Neural progenitor cell (in vitro differentiated cells): ENCODE measurements around the gene ZNF324B. TPM values are rescaled to one million over a fixed set of nuclear protein-coding genes. Genes with fewer than 3 reads are reported as not detected.
"Not testable (repeated sequence)": the region's sequence is repeated elsewhere in the genome, so short reads cannot be mapped to it uniquely, and the experiment has no call there.

Experiments used
- DNase-seq: peaks from one replicate; pipeline ENCODE4 v3.0.0-alpha.2; 2016; ENCODE audit warnings: low spot score
- H2AFZ ChIP-seq: fragments of 200-600 bp; sonication (generic); replicated peaks from 2 replicates; pipeline ENCODE4 v1.6.1; 2016; ENCODE audit warnings: antibody characterized with exemption
- H3F3A ChIP-seq: fragments of 200-600 bp; sonication (generic); 2 replicates; pipeline ENCODE4 v1.6.1; 2016; ENCODE audit warnings: antibody characterized with exemption, low read depth
- H3K27ac ChIP-seq: fragments of 200-600 bp; sonication (generic); 2 replicates; pipeline ENCODE4 v1.5.1; 2016; ENCODE audit warnings: mild to moderate bottlenecking
- H3K27me3 ChIP-seq: fragments of 200-600 bp; sonication (generic); 2 replicates; pipeline ENCODE4 v1.6.1; 2016; ENCODE audit warnings: mild to moderate bottlenecking, moderate library complexity
- H3K36me3 ChIP-seq: fragments of 200-600 bp; sonication (generic); 2 replicates; pipeline ENCODE4 v1.5.1; 2016
- H3K4me1 ChIP-seq: fragments of 200-600 bp; sonication (generic); 2 replicates; pipeline ENCODE4 v1.6.1; 2016; ENCODE audit warnings: mixed run types
- H3K4me2 ChIP-seq: fragments of 200-600 bp; sonication (generic); 2 replicates; pipeline ENCODE4 v1.6.1; 2016
- H3K4me3 ChIP-seq: fragments of 200-600 bp; sonication (generic); 2 replicates; pipeline ENCODE4 v1.5.1; 2016
- H3K79me2 ChIP-seq: fragments of 200-600 bp; sonication (generic); 2 replicates; pipeline ENCODE4 v1.6.1; 2016; ENCODE audit warnings: low read depth
- H3K9ac ChIP-seq: fragments of 200-600 bp; sonication (generic); 2 replicates; pipeline ENCODE4 v1.6.1; 2016
- H3K9me3 ChIP-seq: fragments of 200-600 bp; sonication (generic); 2 replicates; pipeline ENCODE4 v1.5.1; 2016; ENCODE audit warnings: low read depth
- H4K20me1 ChIP-seq: fragments of 200-600 bp; sonication (generic); 2 replicates; pipeline ENCODE4 v1.6.1; 2016; ENCODE audit warnings: low read depth
- H3K27ac Mint-ChIP-seq: 3 replicates; pipeline ENCODE4 v1.8.0; 2021; ENCODE audit warnings: mixed read lengths
- H3K27me3 Mint-ChIP-seq: 2 replicates; pipeline ENCODE4 v1.8.0; 2022; ENCODE audit warnings: low read depth, mild to moderate bottlenecking, inconsistent platforms, moderate library complexity, mixed read lengths; ENCODE audit not compliant: insufficient read depth
- H3K36me3 Mint-ChIP-seq: 3 replicates; pipeline ENCODE4 v1.8.0; 2021; ENCODE audit warnings: mixed read lengths
- H3K4me1 Mint-ChIP-seq: 3 replicates; pipeline ENCODE4 v1.8.0; 2021; ENCODE audit warnings: mixed read lengths
- H3K4me3 Mint-ChIP-seq: 3 replicates; pipeline ENCODE4 v1.8.0; 2021; ENCODE audit warnings: mild to moderate bottlenecking, moderate library complexity, mixed read lengths
- H3K9me3 Mint-ChIP-seq: 3 replicates; pipeline ENCODE4 v1.8.0; 2020; ENCODE audit warnings: mixed read lengths
- CTCF ChIP-seq: fragments of 200-600 bp; sonication (generic); IDR thresholded peaks from 2 replicates; pipeline ENCODE4 v1.5.1; 2017; ENCODE audit warnings: antibody characterized with exemption, mild to moderate bottlenecking
- EZH2 ChIP-seq: fragments of 200-600 bp; sonication (generic); IDR thresholded peaks from 2 replicates; pipeline ENCODE4 v1.6.1; 2017; ENCODE audit warnings: antibody characterized with exemption, mild to moderate bottlenecking, moderate library complexity
- EZH2phosphoT487 ChIP-seq: fragments of 200-600 bp; sonication (generic); IDR thresholded peaks from 2 replicates; pipeline ENCODE4 v1.6.1; 2017; ENCODE audit warnings: antibody characterized with exemption
- total RNA-seq: library from RNA; depleted of rRNA; stranded (reverse); fragments of >200 nt; gene quantifications from 2 replicates; pipeline ENCODE4 v1.2.3, GENCODE V29; 2015; ENCODE audit warnings: low replicate concordance

Gene ZNF324B
- 3.2 TPM in 2 replicates for total RNA-seq

GRCh38 chr19:58451358-58452101 lies at the start of gene ZNF324B:
TSS of gene ZNF324B (plus strand) at chr19:58451622. CDS start at chr19:58453702, 2,080 bp downstream.
- Histone ChIP-seq H3K79me2 (no peaks in the 10 kb centered on the region), H3K4me2 (peak within 1 kb of the TSS; percentile 85), H3K9me3 (peaks cover 4% of the 10 kb centered on the region), H3K36me3 (no peaks in the 10 kb centered on the region), H3F3A (no peaks in the 10 kb centered on the region), H3K9ac (no peak within 1 kb of the TSS), H3K4me3 (peak within 1 kb of the TSS; percentile 83), H3K27ac (no peak within 1 kb of the TSS), H3K4me1 (no peaks in the 10 kb centered on the region), H4K20me1 (no peaks in the 10 kb centered on the region), H3K27me3 (peaks cover 32% of the 10 kb centered on the region), H2AFZ (peak within 1 kb of the TSS; percentile 88)
- TF ChIP-seq EZH2 = peak; percentile 50
- no peak for TF ChIP-seq CTCF
- TF ChIP-seq EZH2phosphoT487 = no peak
- Mint-ChIP-seq H3K4me3 (peak within 1 kb of the TSS; percentile 91), H3K27me3 (peaks cover 17% of the 10 kb centered on the region), H3K27ac (no peak within 1 kb of the TSS), H3K36me3 (peaks cover 12% of the 10 kb centered on the region), H3K9me3 (peaks cover 27% of the 10 kb centered on the region), H3K4me1 (peaks cover 12% of the 10 kb centered on the region)
- peak; percentile 99 for DNase-seq

- Mint-ChIP-seq H3K4me3 (peak overlapping the region; percentile 97), H3K36me3 (peaks cover 17% of the 10 kb centered on the region), H3K9me3 (peaks cover 13% of the 10 kb centered on the region), H3K4me1 (peaks cover 25% of the 10 kb centered on the region), H3K27me3 (no peaks in the 10 kb centered on the region), H3K27ac (no peak overlapping the region)
- H3K36me3 ChIP-seq = no peaks in the 10 kb centered on the region
- no peak overlapping the region for H2AFZ ChIP-seq
- H3K4me3 ChIP-seq = peak overlapping the region; percentile 68
- no peaks in the 10 kb centered on the region for H3K9me3 ChIP-seq
- peak overlapping the region; percentile 71 for H3K4me2 ChIP-seq
- H3K27me3 ChIP-seq = peaks cover 8% of the 10 kb centered on the region
- TF ChIP-seq EZH2phosphoT487 (no peak), CTCF (no peak), EZH2 (no peak)
- H3F3A ChIP-seq = peaks cover 20% of the 10 kb centered on the region
- peaks cover 13% of the 10 kb centered on the region for H3K79me2 ChIP-seq
- peaks cover 3% of the 10 kb centered on the region for H3K4me1 ChIP-seq
- no peak overlapping the region for H3K27ac ChIP-seq
- peak overlapping the region; percentile 56 for H3K9ac ChIP-seq
- no peak for DNase-seq
- no peaks in the 10 kb centered on the region for H4K20me1 ChIP-seq
Observed at GRCh38 chr19:58401840-58402421, 49.5 kb upstream of the ZNF324B start.

- not testable (repeated sequence) for H4K20me1 ChIP-seq, H3K27ac Mint-ChIP-seq, H3K9ac ChIP-seq, H2AFZ ChIP-seq, H3K27me3 ChIP-seq, H3K4me2 ChIP-seq, H3K4me1 ChIP-seq, H3K27ac ChIP-seq, H3K36me3 ChIP-seq, H3K9me3 ChIP-seq, H3K4me3 ChIP-seq, H3K27me3 Mint-ChIP-seq, DNase-seq
- peaks cover 17% of the 10 kb centered on the region for H3K36me3 Mint-ChIP-seq
- H3K4me1 Mint-ChIP-seq = peaks cover 35% of the 10 kb centered on the region
- Histone ChIP-seq H3F3A (peaks cover 25% of the 10 kb centered on the region), H3K79me2 (peaks cover 13% of the 10 kb centered on the region)
- H3K9me3 Mint-ChIP-seq = peaks cover 13% of the 10 kb centered on the region
- peak overlapping the region; percentile 66 for H3K4me3 Mint-ChIP-seq
Observed at GRCh38 chr19:58403920-58404478, 47.4 kb upstream of the ZNF324B start.
